Coronary artery (tissue), 2 donors: ENCODE data around the gene MARVELD3.
A peak's percentile ranks its signal among the peaks of the same experiment; 100 is the strongest.
"Not testable (repeated sequence)": the region's sequence is repeated elsewhere in the genome, so short reads cannot be mapped to it uniquely, and the experiment has no call there.

Experiments used
- DNase-seq: peaks from one replicate; pipeline ENCODE4 v3.0.0-alpha.2; 2017; ENCODE audit warnings: low spot score
- H3K27ac ChIP-seq, 2 donors: fragments of 200-600 bp; sonication (generic); one replicate each; pipeline ENCODE4 v1.5.1; 2016 to 2019
- H3K4me3 ChIP-seq: fragments of 200-600 bp; sonication (generic); 2 replicates; pipeline ENCODE4 v1.5.1; 2016; ENCODE audit warnings: mild to moderate bottlenecking, moderate library complexity
- TF ChIP-seq, protein P1 (sequence below): fragments of 200-600 bp; sonication (generic); IDR thresholded peaks from one replicate; pipeline ENCODE4 v1.5.1; 2019; ENCODE audit warnings: antibody characterized with exemption

MARVELD3 gene

GRCh38 chr16:71610936-71611871 is 14.8 kb upstream of the MARVELD3 start:
- Histone ChIP-seq H3K27ac (no peak overlapping the region), H3K4me3 (no peak overlapping the region)
- TF ChIP-seq, protein P1, sequence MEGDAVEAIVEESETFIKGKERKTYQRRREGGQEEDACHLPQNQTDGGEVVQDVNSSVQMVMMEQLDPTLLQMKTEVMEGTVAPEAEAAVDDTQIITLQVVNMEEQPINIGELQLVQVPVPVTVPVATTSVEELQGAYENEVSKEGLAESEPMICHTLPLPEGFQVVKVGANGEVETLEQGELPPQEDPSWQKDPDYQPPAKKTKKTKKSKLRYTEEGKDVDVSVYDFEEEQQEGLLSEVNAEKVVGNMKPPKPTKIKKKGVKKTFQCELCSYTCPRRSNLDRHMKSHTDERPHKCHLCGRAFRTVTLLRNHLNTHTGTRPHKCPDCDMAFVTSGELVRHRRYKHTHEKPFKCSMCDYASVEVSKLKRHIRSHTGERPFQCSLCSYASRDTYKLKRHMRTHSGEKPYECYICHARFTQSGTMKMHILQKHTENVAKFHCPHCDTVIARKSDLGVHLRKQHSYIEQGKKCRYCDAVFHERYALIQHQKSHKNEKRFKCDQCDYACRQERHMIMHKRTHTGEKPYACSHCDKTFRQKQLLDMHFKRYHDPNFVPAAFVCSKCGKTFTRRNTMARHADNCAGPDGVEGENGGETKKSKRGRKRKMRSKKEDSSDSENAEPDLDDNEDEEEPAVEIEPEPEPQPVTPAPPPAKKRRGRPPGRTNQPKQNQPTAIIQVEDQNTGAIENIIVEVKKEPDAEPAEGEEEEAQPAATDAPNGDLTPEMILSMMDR, result peak; percentile 79
- no peak for DNase-seq

GRCh38 chr16:71614956-71615355 is 11.0 kb upstream of the MARVELD3 start:
- H3K27ac ChIP-seq, DNase-seq, H3K4me3 ChIP-seq: not testable (repeated sequence)

- Histone ChIP-seq H3K27ac (no peak overlapping the region), H3K4me3 (no peak overlapping the region)
- TF ChIP-seq, protein P1, result no peak
- DNase-seq, result no peak
Observed at GRCh38 chr16:71618429-71618828, 7.6 kb upstream of the MARVELD3 start.

DNA sequence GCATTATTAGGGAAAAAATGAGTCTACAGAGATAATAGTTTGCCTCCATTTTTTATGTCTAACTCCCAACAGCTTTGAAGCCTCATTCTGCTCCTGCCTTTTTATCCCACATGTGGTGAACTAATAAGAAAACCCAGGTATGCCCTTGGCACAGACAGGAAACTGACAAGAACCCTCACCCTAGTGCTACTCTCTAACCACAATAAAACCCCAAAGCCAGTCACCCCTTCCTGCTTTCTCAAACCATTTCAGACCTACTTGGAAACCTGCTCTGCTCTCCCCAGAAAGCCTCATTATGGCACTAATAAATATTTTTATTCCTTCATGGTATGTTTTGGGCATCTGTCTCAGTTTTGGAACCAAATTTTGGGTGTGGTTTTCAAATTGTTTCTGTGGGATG is 3.9 kb upstream of the MARVELD3 start:
- DNase-seq, result no peak
- TF ChIP-seq, protein P1, result no peak
- Histone ChIP-seq H3K27ac (no peak overlapping the region), H3K4me3 (no peak overlapping the region)

- TF ChIP-seq, protein P1, result no peak
- Histone ChIP-seq H3K27ac (no peak overlapping the region), H3K4me3 (no peak overlapping the region)
- DNase-seq, result no peak
Observed at GRCh38 chr16:71623597-71623996, 2.4 kb upstream of the MARVELD3 start.

DNA sequence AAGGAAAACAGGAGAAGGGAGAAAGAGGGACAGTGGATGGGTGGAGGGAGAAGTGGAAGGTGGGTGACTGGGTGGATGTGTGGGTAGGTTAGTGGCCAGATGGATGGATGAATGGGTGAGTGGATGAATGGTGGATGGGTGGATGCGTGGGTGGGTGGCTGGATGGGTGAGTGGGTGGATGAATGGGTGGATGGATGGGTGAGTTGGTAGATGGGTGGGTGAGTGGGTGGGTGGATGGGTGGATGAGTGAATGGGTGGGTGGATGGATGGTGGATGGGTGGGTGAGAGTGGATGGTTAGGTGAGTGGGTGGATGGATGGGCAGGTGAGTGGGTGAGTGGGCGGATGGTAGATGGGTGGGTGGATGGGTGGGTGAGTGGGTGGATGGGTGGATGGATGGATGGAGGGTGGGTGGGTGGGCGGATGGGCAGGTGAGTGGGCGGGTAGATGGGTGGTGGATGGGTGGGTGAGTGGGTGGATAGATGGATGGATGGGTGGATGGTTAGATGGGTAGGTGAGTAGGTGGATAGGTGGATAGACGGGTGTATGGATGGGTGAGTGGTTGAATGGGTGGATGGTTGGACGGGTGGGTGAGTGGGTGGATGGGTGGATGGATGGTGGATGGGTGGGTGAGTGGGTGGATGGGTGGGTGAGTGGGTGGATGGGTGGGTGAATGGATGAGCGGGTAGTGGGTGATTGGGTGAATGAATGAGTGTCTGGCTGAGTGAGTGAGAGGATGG is 702 bp upstream of the MARVELD3 start:
- Histone ChIP-seq H3K4me3 (peak overlapping the region; percentile 62), H3K27ac (no peak overlapping the region)
- DNase-seq, result no peak
- TF ChIP-seq, protein P1, result no peak

GRCh38 chr16:71626858-71627213 is 852 bp downstream of the MARVELD3 start:
- peak overlapping the region; percentile 62 for H3K4me3 ChIP-seq
- no peak for DNase-seq
- TF ChIP-seq, protein P1, result no peak
- no peak overlapping the region for H3K27ac ChIP-seq
